ENCODE data around the gene UBN2. TPM values are rescaled to one million over a fixed set of nuclear protein-coding genes. Genes with fewer than 3 reads are reported as not detected.

The UBN2 gene
- total and polyA plus RNA-seq, 10 donors, result 1.2 to 23.4 (median 18.0) TPM

GRCh38 chr7:139232904-139233303, 1.9 kb downstream of the UBN2 start:
- no peaks in the 10 kb centered on the region for H3K9me3 ChIP-seq
- peak overlapping the region in 6 of 8 donors; percentile 87 to 99 (median 94) for H3K4me3 ChIP-seq
- peaks cover 6 to 54% (median 36%) of the 10 kb centered on the region in 6 donors for H3K4me1 ChIP-seq
- 36 to 46% (median 38%) methylated on average over 2 of the region's 2 CpGs for WGBS, 5 donors
- TF ChIP-seq CTCF (IDR thresholded peaks at IDR 0.05 in 8 of 11, conservative IDR thresholded peaks at IDR 0.05 in 3 of 11) (no peak), POLR2AphosphoS5 (IDR thresholded peaks at IDR 0.05) (no peak), POLR2A (IDR thresholded peaks at IDR 0.05) (no peak)
- intact Hi-C loops (cut with DNase I; ENCODE audit: low total_unique reads), result no loop called here
- H3K27ac ChIP-seq, result no peak overlapping the region
- no peak for DNase-seq
- no peaks in the 10 kb centered on the region for H3K27me3 ChIP-seq (replicated peaks in 1 of 7)
- H3K36me3 ChIP-seq, result peaks cover 0 to 12% (median 9%) of the 10 kb centered on the region in 6 donors

GRCh38 chr7:139241258-139241657, 10.2 kb downstream of the UBN2 start:
- Histone ChIP-seq H3K9me3 (no peaks in the 10 kb centered on the region), H3K27me3 (replicated peaks in 1 of 7) (no peaks in the 10 kb centered on the region), H3K27ac (no peak overlapping the region), H3K4me1 (no peaks in the 10 kb centered on the region), H3K36me3 (peaks cover 0 to 95% (median 51%) of the 10 kb centered on the region in 6 donors), H3K4me3 (no peak overlapping the region)
- TF ChIP-seq POLR2AphosphoS5 (IDR thresholded peaks at IDR 0.05), result no peak
- TF ChIP-seq POLR2A (IDR thresholded peaks at IDR 0.05), result no peak
- TF ChIP-seq CTCF (IDR thresholded peaks at IDR 0.05 in 8 of 11, conservative IDR thresholded peaks at IDR 0.05 in 3 of 11), result no peak
- DNase-seq, result no peak
- intact Hi-C loops (cut with DNase I; ENCODE audit: low total_unique reads), result no loop called here

- 80 to 96% (median 87%) methylated on average over 1 of the region's 1 CpG for WGBS, 5 donors
- intact Hi-C loops (cut with DNase I; ENCODE audit: low total_unique reads), result no loop called here
- TF ChIP-seq POLR2AphosphoS5 (IDR thresholded peaks at IDR 0.05), result no peak
- no peak for TF ChIP-seq CTCF (IDR thresholded peaks at IDR 0.05 in 8 of 11, conservative IDR thresholded peaks at IDR 0.05 in 3 of 11)
- TF ChIP-seq POLR2A (IDR thresholded peaks at IDR 0.05), result no peak
- Histone ChIP-seq H3K27ac (no peak overlapping the region), H3K4me1 (no peaks in the 10 kb centered on the region), H3K36me3 (peaks cover 0 to 100% (median 49%) of the 10 kb centered on the region in 6 donors), H3K4me3 (no peak overlapping the region), H3K27me3 (replicated peaks in 1 of 7) (no peaks in the 10 kb centered on the region), H3K9me3 (no peaks in the 10 kb centered on the region)
- DNase-seq, result no peak
These were observed 11.8 kb downstream of the UBN2 start for GRCh38 chr7:139242741-139243281.

GRCh38 chr7:139245401-139245800, 14.4 kb downstream of the UBN2 start:
- Histone ChIP-seq H3K36me3 (peaks cover 0 to 100% (median 43%) of the 10 kb centered on the region in 6 donors), H3K27me3 (replicated peaks in 1 of 7) (no peaks in the 10 kb centered on the region), H3K4me1 (no peaks in the 10 kb centered on the region), H3K4me3 (no peak overlapping the region), H3K27ac (no peak overlapping the region), H3K9me3 (no peaks in the 10 kb centered on the region)
- intact Hi-C loops (cut with DNase I; ENCODE audit: low total_unique reads), result no loop called here
- TF ChIP-seq POLR2AphosphoS5 (IDR thresholded peaks at IDR 0.05) (no peak), POLR2A (IDR thresholded peaks at IDR 0.05) (no peak), CTCF (IDR thresholded peaks at IDR 0.05 in 8 of 11, conservative IDR thresholded peaks at IDR 0.05 in 3 of 11) (no peak)
- DNase-seq, result no peak
- 90 to 98% (median 98%) methylated on average over 1 of the region's 1 CpG for WGBS, 5 donors

Measured in spleen (tissue), 11 donors.